HepG2 (cell line): ENCODE results near the gene TMEM219. TPM values are rescaled to one million over a fixed set of nuclear protein-coding genes. Genes with fewer than 3 reads are reported as not detected.

ENCODE experiments used
- ATAC-seq: fragments of 200-7000 bp; cut with Tn5 transposase; 3 replicates; pipeline ENCODE4 v1.9.1; 2020; ENCODE audit warnings: mild to moderate bottlenecking, moderate library complexity
- BruUV-seq: library from RNA; stranded (reverse); fragments of 400-500 nt; replicated peaks from 2 replicates; lab custom pipeline; 2021; lab: Mats Ljungman, UMichigan
- CTCF ChIA-PET: fragments of 300-600 bp; formaldehyde crosslinking; extraction: SDS; loops from one replicate; lab custom pipeline; 2021; ENCODE audit warnings: low total read pairs, inconsistent platforms, low intra/inter-chr PET ratio; lab: Yijun Ruan, JAX
- POLR2A ChIA-PET: fragments of 350-600 bp; sonication (Branson Sonifier 250); formaldehyde crosslinking; loops from one replicate; lab custom pipeline; 2020; ENCODE audit warnings: antibody characterized with exemption, inconsistent platforms; lab: Yijun Ruan, JAX
- DNase-seq: peaks from one replicate; pipeline ENCODE4 v3.0.0-alpha.2; 2015; ENCODE audit warnings: low spot score
- FAIRE-seq: peaks from 3 replicates; lab custom pipeline; 2011; peaks lifted over from hg19 to GRCh38; lab: Jason Lieb, UNC
- H2AFZ ChIP-seq: one replicate; pipeline ENCODE4 v1.6.1; 2011; ENCODE audit warnings: low read length, inconsistent platforms
- H3K27ac ChIP-seq: fragments of 300-600 bp; 3 replicates; pipeline ENCODE4 v1.8.0; 2011; ENCODE audit warnings: mixed run types, mild to moderate bottlenecking, mixed read lengths, low read length, inconsistent platforms; ENCODE audit not compliant: insufficient read depth; ENCODE audit errors: extremely low read length
- H3K27me3 ChIP-seq, 2 experiments: fragments of 200-600 bp in 1 of 2; 2 replicates in 1 of 2; 3 replicates in 1 of 2; pipeline versions ENCODE4 v1.6.0 to v1.8.0; 2011; ENCODE audit warnings: low read length in 2 of 2, mild to moderate bottlenecking in 2 of 2, moderate library complexity in 2 of 2, inconsistent platforms in 1 of 2; ENCODE audit not compliant: insufficient read depth in 2 of 2, control insufficient read depth in 1 of 2
- H3K36me3 ChIP-seq, 2 experiments: fragments of 200-600 bp in 1 of 2; replicated peaks in 1 of 2; 2 replicates in 1 of 2; 3 replicates in 1 of 2; pipeline versions ENCODE4 v1.5.1 to v1.8.0; 2011; ENCODE audit warnings: low read length in 2 of 2, inconsistent platforms in 1 of 2; ENCODE audit not compliant: insufficient read depth in 2 of 2, control insufficient read depth in 1 of 2
- H3K4me1 ChIP-seq: 2 replicates; pipeline ENCODE4 v1.5.1; 2012; ENCODE audit warnings: low read length, inconsistent platforms; ENCODE audit not compliant: insufficient read depth
- H3K4me2 ChIP-seq: 2 replicates; pipeline ENCODE4 v1.6.0; 2011; ENCODE audit warnings: low read depth, low read length, inconsistent platforms
- H3K4me3 ChIP-seq, 3 experiments: fragments of 200-600 bp in 1 of 3; sonication (generic), shearing (Covaris generic) in 1 of 3; replicated peaks in 1 of 3; 2 replicates each; pipeline ENCODE4 v1.5.1; 2011 to 2016; ENCODE audit warnings: low read length in 3 of 3, inconsistent platforms in 2 of 3, low read depth in 2 of 3, mild to moderate bottlenecking in 2 of 3, control low read depth in 1 of 3, mixed read lengths in 1 of 3; ENCODE audit not compliant: insufficient read depth in 1 of 3
- H3K79me2 ChIP-seq: one replicate; pipeline ENCODE4 v1.6.1; 2011; ENCODE audit warnings: low read length, inconsistent platforms; ENCODE audit not compliant: insufficient read depth
- H3K9ac ChIP-seq: 2 replicates; pipeline ENCODE4 v1.6.0; 2011; ENCODE audit warnings: mild to moderate bottlenecking, low read depth, low read length, inconsistent platforms; ENCODE audit not compliant: insufficient read depth
- H3K9me3 ChIP-seq: 2 replicates; pipeline ENCODE4 v1.5.1; 2012; ENCODE audit warnings: mild to moderate bottlenecking, low read length
- H4K20me1 ChIP-seq: 2 replicates; pipeline ENCODE4 v1.6.0; 2011; ENCODE audit warnings: inconsistent platforms, mild to moderate bottlenecking, low read length, moderate library complexity; ENCODE audit not compliant: insufficient read depth
- AGO2 ChIP-seq: fragments of 200-400 bp; formaldehyde crosslinking; optimal IDR thresholded peaks from 2 replicates; pipeline ENCODE3; 2017; ENCODE audit warnings: mild to moderate bottlenecking, low read depth, low read length, moderate library complexity
- FOXP1 ChIP-seq, 2 experiments: fragments of 450-650 bp in 1 of 2; IDR thresholded peaks; 2 replicates each; pipeline ENCODE4 v1.6.1; 2017 to 2018; ENCODE audit warnings: antibody characterized with exemption in 1 of 2
- NFIC ChIP-seq: IDR thresholded peaks from 2 replicates; pipeline ENCODE4 v1.6.1; 2012; ENCODE audit warnings: mild to moderate bottlenecking, low read length, inconsistent platforms
- RBFOX2 ChIP-seq: fragments of 200-400 bp; formaldehyde crosslinking; IDR thresholded peaks from 2 replicates; pipeline ENCODE4 v1.6.1; 2017; ENCODE audit warnings: low read depth, mild to moderate bottlenecking, low read length
- WGBS: methylation state at CpG from one replicate; pipeline ENCODE4 v1.1.6; 2017; ENCODE audit warnings: low lambda C conversion rate; 5-methylcytosine and 5-hydroxymethylcytosine counted together
- in situ Hi-C: cut with HindIII; loops from 2 replicates; pipeline ENCODE4 v1.10.0; 2017; ENCODE audit warnings: low pct_unique_long_range_greater_than_20kb; ENCODE audit not compliant: extremely low pct_ligation_motif_present
- intact Hi-C: fragments of 100-400 bp; cut with micrococcal nuclease; formaldehyde crosslinking; loops from one replicate; pipeline ENCODE4 v1.10.0; 2022; ENCODE audit not compliant: unreplicated experiment
- polyA plus RNA-seq, 8 experiments: library from polyadenylated mRNA; depleted of rRNA in 3 of 8; stranded (reverse) in 7 of 8; unstranded in 1 of 8; fragments of >200 nt; fragmentation: Illumina TruSeq in 4 of 8; extraction: Trizol in 4 of 8; gene quantifications; 2 replicates each; pipeline versions ENCODE4 v1.2.1 to v1.2.3, GENCODE V29; 2011 to 2016; ENCODE audit warnings: low read depth in 4 of 8, missing spikeins in 1 of 8, mixed read lengths in 1 of 8; ENCODE audit not compliant: insufficient read depth in 1 of 8
- total RNA-seq, 5 experiments: library from RNA; depleted of rRNA; stranded (reverse); fragments of >200 nt; fragmentation: Illumina TruSeq; extraction: Trizol; gene quantifications; 2 replicates each; pipeline ENCODE4 v1.2.3, GENCODE V29; 2016; ENCODE audit warnings: low read depth in 1 of 5
- TF ChIP-seq, protein P1 (sequence below): sonication (generic); formaldehyde crosslinking; IDR thresholded peaks from 2 replicates; pipeline ENCODE4 v1.4.0; 2020; ENCODE audit warnings: missing genetic modification reagents, borderline replicate concordance

The TMEM219 gene
- total and polyA plus RNA-seq, 2 of the 13 experiments (the other 11 are each of a cell fraction or from before 2014, with no cell fraction given) = 105 to 115 TPM

DNA sequence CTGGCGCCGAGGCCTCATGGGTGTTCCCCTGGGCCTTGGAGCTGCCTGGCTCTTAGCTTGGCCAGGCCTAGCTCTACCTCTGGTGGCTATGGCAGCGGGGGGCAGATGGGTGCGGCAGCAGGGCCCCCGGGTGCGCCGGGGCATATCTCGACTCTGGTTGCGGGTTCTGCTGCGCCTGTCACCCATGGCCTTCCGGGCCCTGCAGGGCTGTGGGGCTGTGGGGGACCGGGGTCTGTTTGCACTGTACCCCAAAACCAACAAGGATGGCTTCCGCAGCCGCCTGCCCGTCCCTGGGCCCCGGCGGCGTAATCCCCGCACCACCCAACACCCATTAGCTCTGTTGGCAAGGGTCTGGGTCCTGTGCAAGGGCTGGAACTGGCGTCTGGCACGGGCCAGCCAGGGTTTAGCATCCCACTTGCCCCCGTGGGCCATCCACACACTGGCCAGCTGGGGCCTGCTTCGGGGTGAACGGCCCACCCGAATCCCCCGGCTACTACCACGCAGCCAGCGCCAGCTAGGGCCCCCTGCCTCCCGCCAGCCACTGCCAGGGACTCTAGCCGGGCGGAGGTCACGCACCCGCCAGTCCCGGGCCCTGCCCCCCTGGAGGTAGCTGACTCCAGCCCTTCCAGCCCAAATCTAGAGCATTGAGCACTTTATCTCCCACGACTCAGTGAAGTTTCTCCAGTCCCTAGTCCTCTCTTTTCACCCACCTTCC lies 25.6 kb downstream of the TMEM219 start:
- TF ChIP-seq, protein P1, sequence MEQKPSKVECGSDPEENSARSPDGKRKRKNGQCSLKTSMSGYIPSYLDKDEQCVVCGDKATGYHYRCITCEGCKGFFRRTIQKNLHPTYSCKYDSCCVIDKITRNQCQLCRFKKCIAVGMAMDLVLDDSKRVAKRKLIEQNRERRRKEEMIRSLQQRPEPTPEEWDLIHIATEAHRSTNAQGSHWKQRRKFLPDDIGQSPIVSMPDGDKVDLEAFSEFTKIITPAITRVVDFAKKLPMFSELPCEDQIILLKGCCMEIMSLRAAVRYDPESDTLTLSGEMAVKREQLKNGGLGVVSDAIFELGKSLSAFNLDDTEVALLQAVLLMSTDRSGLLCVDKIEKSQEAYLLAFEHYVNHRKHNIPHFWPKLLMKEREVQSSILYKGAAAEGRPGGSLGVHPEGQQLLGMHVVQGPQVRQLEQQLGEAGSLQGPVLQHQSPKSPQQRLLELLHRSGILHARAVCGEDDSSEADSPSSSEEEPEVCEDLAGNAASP (CRISPR knock-in tag) = no peak
- peak; percentile 64 for TF ChIP-seq AGO2
- TF ChIP-seq RBFOX2 = peak; percentile 68
- no peak for TF ChIP-seq FOXP1 (IDR thresholded peaks at IDR 0.05)
- no peak for TF ChIP-seq FOXP1 (CRISPR knock-in tag; IDR thresholded peaks at IDR 0.05)
- no peak for TF ChIP-seq NFIC
- TF ChIP-seq, all 625 proteins: peak for 2
- no peaks in the 10 kb centered on the region for H3K9me3 ChIP-seq
- no peak overlapping the region for H2AFZ ChIP-seq
- no peak overlapping the region for H3K4me2 ChIP-seq
- POLR2A ChIA-PET = interaction anchor here (1.0 kb wide), 1 partner anchor 14 kb away, joined by 3 read pairs; the partner anchor contains the start of gene TAOK2
- no peaks in the 10 kb centered on the region for H3K4me1 ChIP-seq
- BruUV-seq = no TSS peak
- CTCF ChIA-PET = no interaction called here
- no peak for ATAC-seq
- in situ Hi-C loops = no loop called here
- WGBS = 97% methylated on average over 20 of the region's 35 CpGs
- H3K27ac ChIP-seq = no peak overlapping the region
- peaks cover 54 to 92% of the 10 kb centered on the region in 2 experiments for H3K36me3 ChIP-seq
- no peak for FAIRE-seq
- H3K79me2 ChIP-seq = no peaks in the 10 kb centered on the region
- H3K9ac ChIP-seq = no peak overlapping the region
- no peaks in the 10 kb centered on the region for H4K20me1 ChIP-seq
- H3K27me3 ChIP-seq = no peaks in the 10 kb centered on the region
- no peak overlapping the region for H3K4me3 ChIP-seq
- DNase-seq = no peak
- intact Hi-C loops = no loop called here
